OCI-LY1 (cell line): ENCODE results near the gene PHOX2A.

Experiments used
- H2AFZ ChIP-seq: fragments of 200-600 bp; sonication (generic), shearing (Covaris generic); 2 replicates; pipeline ENCODE4 v1.6.0; 2014; ENCODE audit warnings: antibody characterized with exemption, mild to moderate bottlenecking, low read length
- H3F3A ChIP-seq: fragments of 200-600 bp; sonication (generic), shearing (Covaris generic); 2 replicates; pipeline ENCODE4 v1.6.0; 2014; ENCODE audit warnings: mild to moderate bottlenecking, antibody characterized with exemption, low read length, moderate library complexity; ENCODE audit not compliant: insufficient read depth
- H3K27ac ChIP-seq: fragments of 200-600 bp; sonication (generic); 2 replicates; pipeline ENCODE4 v1.5.1; 2014; ENCODE audit warnings: low read length, mixed run types, mild to moderate bottlenecking, low read depth; ENCODE audit not compliant: poor library complexity, severe bottlenecking
- H3K27me3 ChIP-seq: fragments of 200-600 bp; sonication (generic); 2 replicates; pipeline ENCODE4 v1.6.0; 2014; ENCODE audit warnings: antibody characterized with exemption, mild to moderate bottlenecking, low read length, moderate library complexity; ENCODE audit not compliant: insufficient read depth
- H3K36me3 ChIP-seq: fragments of 200-600 bp; sonication (generic); 2 replicates; pipeline ENCODE4 v1.6.1; 2014; ENCODE audit warnings: mild to moderate bottlenecking, antibody characterized with exemption, low read length, moderate library complexity, mixed read lengths; ENCODE audit not compliant: insufficient read depth
- H3K4me1 ChIP-seq: fragments of 200-600 bp; sonication (generic); 2 replicates; pipeline ENCODE4 v1.5.1; 2014; ENCODE audit warnings: mild to moderate bottlenecking, low read length, moderate library complexity; ENCODE audit not compliant: insufficient read depth, severe bottlenecking
- H3K4me2 ChIP-seq: fragments of 200-600 bp; sonication (generic), shearing (Covaris generic); 2 replicates; pipeline ENCODE4 v1.6.1; 2014; ENCODE audit warnings: low read length
- H3K4me3 ChIP-seq: fragments of 200-600 bp; sonication (generic); 2 replicates; pipeline ENCODE4 v1.5.1; 2014; ENCODE audit warnings: low read length, low read depth, mild to moderate bottlenecking, mixed read lengths; ENCODE audit not compliant: poor library complexity, severe bottlenecking
- H3K79me2 ChIP-seq: fragments of 200-600 bp; shearing (Covaris generic); 2 replicates; pipeline ENCODE4 v1.6.1; 2016; ENCODE audit warnings: mixed run types, low read length, mixed read lengths; ENCODE audit not compliant: insufficient read depth
- H3K9ac ChIP-seq: fragments of 200-600 bp; sonication (generic), shearing (Covaris generic); 2 replicates; pipeline ENCODE4 v1.6.1; 2014; ENCODE audit warnings: mild to moderate bottlenecking, low read length, mixed read lengths
- H3K9me2 ChIP-seq: fragments of 200-600 bp; sonication (generic), shearing (Covaris generic); 2 replicates; pipeline ENCODE4 v1.6.1; 2014; ENCODE audit warnings: low read depth, mild to moderate bottlenecking, low read length, mixed read lengths
- H3K9me3 ChIP-seq: fragments of 200-600 bp; shearing (Covaris generic); 2 replicates; pipeline ENCODE4 v1.6.1; 2014; ENCODE audit warnings: low read length, mixed read lengths
- H4K20me1 ChIP-seq: fragments of 200-600 bp; sonication (generic), shearing (Covaris generic); 2 replicates; pipeline ENCODE4 v1.6.0; 2016; ENCODE audit warnings: mild to moderate bottlenecking, low read length; ENCODE audit not compliant: insufficient read depth
- EZH2 ChIP-seq: fragments of 200-600 bp; sonication (generic), shearing (Covaris generic); IDR thresholded peaks from 2 replicates; pipeline ENCODE4 v1.8.0; 2017; ENCODE audit warnings: borderline replicate concordance, mixed run types, mild to moderate bottlenecking, antibody characterized with exemption, low read length, moderate library complexity, mixed read lengths
- TF ChIP-seq, protein P1 (sequence below): fragments of 200-600 bp; sonication (generic), shearing (Covaris generic); IDR thresholded peaks from 2 replicates; pipeline ENCODE4 v1.5.1; 2017; ENCODE audit warnings: mild to moderate bottlenecking, antibody characterized with exemption, low read length, moderate library complexity, mixed read lengths

PHOX2A gene

DNA sequence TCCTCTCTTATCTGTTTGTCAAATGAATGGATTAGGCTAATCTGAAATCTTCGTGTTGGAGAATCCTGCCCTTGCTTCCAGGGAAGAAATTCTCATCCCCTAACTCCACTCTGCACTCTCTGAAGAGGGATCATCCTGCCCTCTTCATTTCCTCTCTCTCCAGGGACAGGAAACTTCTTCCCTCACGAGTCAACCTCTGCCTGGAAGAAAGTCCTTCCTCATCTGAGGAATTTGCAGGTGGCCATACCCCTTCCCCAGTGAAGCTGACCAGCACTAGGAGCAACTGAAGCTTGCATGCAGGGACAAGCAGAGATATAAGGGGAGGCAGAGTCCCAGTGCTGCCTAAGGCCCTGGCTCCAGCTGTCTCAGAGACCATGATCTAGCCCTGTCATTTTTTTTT is 3.6 kb upstream of the PHOX2A start:
- Histone ChIP-seq H3F3A (no peaks in the 10 kb centered on the region), H4K20me1 (no peaks in the 10 kb centered on the region), H3K27me3 (no peaks in the 10 kb centered on the region), H3K9ac (no peak overlapping the region), H3K4me2 (no peak overlapping the region), H2AFZ (no peak overlapping the region), H3K9me3 (no peaks in the 10 kb centered on the region), H3K36me3 (no peaks in the 10 kb centered on the region), H3K4me3 (no peak overlapping the region), H3K27ac (no peak overlapping the region), H3K9me2 (no peaks in the 10 kb centered on the region), H3K79me2 (no peaks in the 10 kb centered on the region), H3K4me1 (no peaks in the 10 kb centered on the region)
- no peak for TF ChIP-seq EZH2

DNA sequence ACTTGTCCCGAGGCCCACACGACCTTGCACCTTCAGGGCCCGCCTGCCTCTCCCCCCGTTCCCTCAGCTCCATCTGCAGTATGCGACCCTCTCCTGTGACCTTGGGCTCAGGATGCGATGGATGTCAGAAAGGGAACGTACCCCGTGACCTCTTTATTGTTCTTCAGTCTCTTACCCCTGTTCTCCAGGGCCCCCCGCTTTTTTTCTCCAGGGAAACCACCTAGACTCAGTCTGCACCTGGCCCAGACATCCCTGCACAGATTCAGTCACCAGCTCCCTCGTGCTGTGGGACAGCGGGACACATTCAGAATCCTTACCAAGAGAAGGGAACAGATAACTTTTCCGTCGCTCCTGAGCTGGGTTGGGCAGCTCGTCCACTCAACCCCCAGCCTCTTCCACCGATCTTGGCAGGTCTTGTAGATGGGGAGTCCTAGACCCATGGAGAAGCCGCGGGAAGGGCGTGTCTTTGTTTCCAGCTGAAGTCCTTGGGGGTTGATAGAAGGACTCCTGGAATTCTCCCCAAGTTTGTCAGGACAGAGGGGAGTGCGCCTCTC is 1.4 kb upstream of the PHOX2A start:
- TF ChIP-seq EZH2: no peak
- TF ChIP-seq, protein P1, sequence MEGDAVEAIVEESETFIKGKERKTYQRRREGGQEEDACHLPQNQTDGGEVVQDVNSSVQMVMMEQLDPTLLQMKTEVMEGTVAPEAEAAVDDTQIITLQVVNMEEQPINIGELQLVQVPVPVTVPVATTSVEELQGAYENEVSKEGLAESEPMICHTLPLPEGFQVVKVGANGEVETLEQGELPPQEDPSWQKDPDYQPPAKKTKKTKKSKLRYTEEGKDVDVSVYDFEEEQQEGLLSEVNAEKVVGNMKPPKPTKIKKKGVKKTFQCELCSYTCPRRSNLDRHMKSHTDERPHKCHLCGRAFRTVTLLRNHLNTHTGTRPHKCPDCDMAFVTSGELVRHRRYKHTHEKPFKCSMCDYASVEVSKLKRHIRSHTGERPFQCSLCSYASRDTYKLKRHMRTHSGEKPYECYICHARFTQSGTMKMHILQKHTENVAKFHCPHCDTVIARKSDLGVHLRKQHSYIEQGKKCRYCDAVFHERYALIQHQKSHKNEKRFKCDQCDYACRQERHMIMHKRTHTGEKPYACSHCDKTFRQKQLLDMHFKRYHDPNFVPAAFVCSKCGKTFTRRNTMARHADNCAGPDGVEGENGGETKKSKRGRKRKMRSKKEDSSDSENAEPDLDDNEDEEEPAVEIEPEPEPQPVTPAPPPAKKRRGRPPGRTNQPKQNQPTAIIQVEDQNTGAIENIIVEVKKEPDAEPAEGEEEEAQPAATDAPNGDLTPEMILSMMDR: no peak
- no peak overlapping the region for H3K9ac ChIP-seq
- H2AFZ ChIP-seq: no peak overlapping the region
- H3F3A ChIP-seq: no peaks in the 10 kb centered on the region
- no peaks in the 10 kb centered on the region for H4K20me1 ChIP-seq
- no peaks in the 10 kb centered on the region for H3K4me1 ChIP-seq
- no peaks in the 10 kb centered on the region for H3K79me2 ChIP-seq
- H3K9me3 ChIP-seq: no peaks in the 10 kb centered on the region
- no peaks in the 10 kb centered on the region for H3K36me3 ChIP-seq
- no peak overlapping the region for H3K4me2 ChIP-seq
- no peaks in the 10 kb centered on the region for H3K9me2 ChIP-seq
- H3K27me3 ChIP-seq: no peaks in the 10 kb centered on the region
- no peak overlapping the region for H3K27ac ChIP-seq
- no peak overlapping the region for H3K4me3 ChIP-seq

DNA sequence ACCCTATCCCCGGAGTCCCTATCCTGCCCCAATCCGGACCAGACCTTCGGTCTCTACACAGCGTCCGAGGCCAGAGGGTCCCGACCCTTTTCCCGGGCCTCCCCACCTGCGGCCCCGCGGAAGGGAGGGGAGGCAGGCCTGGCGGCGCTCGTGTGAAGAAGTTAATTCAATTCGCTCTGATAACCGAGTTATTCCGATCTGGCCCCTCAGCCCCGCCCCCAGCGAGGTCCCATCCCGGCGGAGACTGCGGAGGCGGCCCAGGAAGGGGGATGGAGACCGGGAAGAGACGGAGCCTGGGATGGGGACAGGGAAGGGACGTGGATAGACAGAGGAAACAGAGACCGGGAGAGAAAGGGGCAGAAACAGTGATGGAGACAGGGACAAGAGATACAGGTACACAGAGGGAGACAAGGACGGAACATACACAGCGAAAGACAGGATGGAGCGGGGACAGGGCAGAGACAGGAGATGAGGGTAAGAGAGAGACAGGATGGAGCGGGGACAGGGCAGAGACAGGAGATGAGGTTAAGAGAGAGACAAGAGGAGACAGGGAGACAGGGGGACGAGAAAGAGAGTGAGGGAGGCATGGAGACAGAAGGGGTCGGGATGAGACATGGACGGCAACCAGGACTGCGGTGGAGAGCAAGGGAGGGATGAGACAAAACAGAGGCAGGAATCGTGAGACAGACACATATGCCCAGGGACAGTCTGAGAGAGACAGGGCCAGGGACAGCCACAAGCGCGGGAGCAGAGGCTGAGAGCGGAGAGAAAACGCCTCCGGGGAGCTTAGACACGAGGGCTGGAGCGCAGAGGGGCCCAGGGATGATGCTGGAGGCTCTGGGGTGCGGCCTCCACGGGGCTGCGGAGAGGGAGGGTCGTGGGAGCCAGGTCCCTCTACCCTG is 636 bp upstream of the PHOX2A start:
- H3K27me3 ChIP-seq: no peaks in the 10 kb centered on the region
- TF ChIP-seq EZH2: no peak
- TF ChIP-seq, protein P1: no peak
- no peak overlapping the region for H2AFZ ChIP-seq
- no peaks in the 10 kb centered on the region for H3K36me3 ChIP-seq
- H3K4me1 ChIP-seq: no peaks in the 10 kb centered on the region
- no peaks in the 10 kb centered on the region for H3F3A ChIP-seq
- H4K20me1 ChIP-seq: no peaks in the 10 kb centered on the region
- no peak overlapping the region for H3K4me3 ChIP-seq
- H3K9me3 ChIP-seq: no peaks in the 10 kb centered on the region
- no peak overlapping the region for H3K4me2 ChIP-seq
- H3K27ac ChIP-seq: no peak overlapping the region
- H3K79me2 ChIP-seq: no peaks in the 10 kb centered on the region
- H3K9me2 ChIP-seq: no peaks in the 10 kb centered on the region
- no peak overlapping the region for H3K9ac ChIP-seq
